HepG2 (cell line): ENCODE measurements around the gene BBC3. TPM values are rescaled to one million over a fixed set of nuclear protein-coding genes. Genes with fewer than 3 reads are reported as not detected.

Experiments used
- BCL6 ChIP-seq: IDR thresholded peaks from 2 replicates; pipeline ENCODE4 v1.6.1; 2016; ENCODE audit warnings: missing genetic modification reagents, missing compliant biosample characterization
- ELF1 ChIP-seq: sonication (generic); formaldehyde crosslinking; IDR thresholded peaks from 2 replicates; pipeline ENCODE4 v1.4.0; 2020; ENCODE audit warnings: missing genetic modification reagents
- FOSL2 ChIP-seq: sonication (generic); formaldehyde crosslinking; IDR thresholded peaks from 2 replicates; pipeline ENCODE4 v1.4.0; 2020; ENCODE audit warnings: missing genetic modification reagents
- GABPA ChIP-seq, 2 experiments: IDR thresholded peaks; 2 replicates each; pipeline ENCODE4 v1.6.1; 2011 to 2016; ENCODE audit warnings: low read depth in 2 of 2, low read length in 1 of 2, missing biosample characterization in 1 of 2, missing genetic modification characterization in 1 of 2
- PHF8 ChIP-seq: sonication (generic); formaldehyde crosslinking; IDR thresholded peaks from 2 replicates; pipeline ENCODE4 v1.5.0; 2020; ENCODE audit warnings: missing genetic modification reagents
- RAD21 ChIP-seq: fragments of 450-650 bp; formaldehyde crosslinking; IDR thresholded peaks from 2 replicates; pipeline ENCODE4 v1.5.0; 2020; ENCODE audit warnings: mild to moderate bottlenecking
- THAP11 ChIP-seq: IDR thresholded peaks from 2 replicates; pipeline ENCODE4 v1.6.1; 2016; ENCODE audit warnings: missing biosample characterization, missing genetic modification reagents
- ZNF224 ChIP-seq: sonication (generic); formaldehyde crosslinking; IDR thresholded peaks from 2 replicates; pipeline ENCODE4 v1.5.0; 2020; ENCODE audit warnings: mild to moderate bottlenecking, missing genetic modification reagents
- ZNF367 ChIP-seq: sonication (generic); formaldehyde crosslinking; IDR thresholded peaks from 2 replicates; pipeline ENCODE4 v1.4.0; 2020; ENCODE audit warnings: missing genetic modification reagents, borderline replicate concordance
- ZNF549 ChIP-seq: sonication (generic); formaldehyde crosslinking; IDR thresholded peaks from 2 replicates; pipeline ENCODE4 v1.5.0; 2020; ENCODE audit warnings: missing genetic modification reagents
- ZNF652 ChIP-seq: IDR thresholded peaks from 2 replicates; pipeline ENCODE4 v1.6.1; 2016; ENCODE audit warnings: low read depth, borderline replicate concordance
- ZNF775 ChIP-seq: sonication (generic); formaldehyde crosslinking; IDR thresholded peaks from 2 replicates; pipeline ENCODE4 v1.4.0; 2020; ENCODE audit warnings: missing genetic modification reagents, mild to moderate bottlenecking, moderate library complexity, borderline replicate concordance
- ZSCAN30 ChIP-seq: sonication (generic); formaldehyde crosslinking; IDR thresholded peaks from 2 replicates; pipeline ENCODE4 v1.5.0; 2020; ENCODE audit warnings: mild to moderate bottlenecking, missing genetic modification reagents
- polyA plus RNA-seq, 8 experiments: library from polyadenylated mRNA; depleted of rRNA in 3 of 8; stranded (reverse) in 7 of 8; unstranded in 1 of 8; fragments of >200 nt; fragmentation: Illumina TruSeq in 4 of 8; extraction: Trizol in 4 of 8; gene quantifications; 2 replicates each; pipeline versions ENCODE4 v1.2.1 to v1.2.3, GENCODE V29; 2011 to 2016; ENCODE audit warnings: low read depth in 4 of 8, missing spikeins in 1 of 8, mixed read lengths in 1 of 8; ENCODE audit not compliant: insufficient read depth in 1 of 8
- total RNA-seq, 5 experiments: library from RNA; depleted of rRNA; stranded (reverse); fragments of >200 nt; fragmentation: Illumina TruSeq; extraction: Trizol; gene quantifications; 2 replicates each; pipeline ENCODE4 v1.2.3, GENCODE V29; 2016; ENCODE audit warnings: low read depth in 1 of 5
- TF ChIP-seq, protein P1 (sequence below): sonication (generic); formaldehyde crosslinking; IDR thresholded peaks from 2 replicates; pipeline ENCODE4 v1.5.0; 2020; ENCODE audit warnings: mild to moderate bottlenecking, missing genetic modification reagents, moderate library complexity
- TF ChIP-seq, protein P2 (sequence below): sonication (generic); formaldehyde crosslinking; IDR thresholded peaks from 2 replicates; pipeline ENCODE4 v1.5.1; 2020; ENCODE audit warnings: missing genetic modification reagents, mild to moderate bottlenecking, borderline replicate concordance
- TF ChIP-seq, protein P3 (sequence below): IDR thresholded peaks from 2 replicates; pipeline ENCODE4 v1.4.0; 2020; ENCODE audit warnings: mild to moderate bottlenecking, missing genetic modification reagents
- TF ChIP-seq, protein P4 (sequence below): IDR thresholded peaks from 2 replicates; pipeline ENCODE4 v1.6.1; 2012; ENCODE audit warnings: low read depth, low read length, improper control_type of control experiment
- TF ChIP-seq, protein P5 (sequence below): sonication (generic); formaldehyde crosslinking; IDR thresholded peaks from 2 replicates; pipeline ENCODE4 v1.8.0; 2022; ENCODE audit warnings: mild to moderate bottlenecking, missing genetic modification reagents, borderline replicate concordance

The BBC3 gene
- total and polyA plus RNA-seq, 2 of the 13 experiments (the other 11 are each of a cell fraction or from before 2014, with no cell fraction given): 6.1 to 8.8 TPM

DNA sequence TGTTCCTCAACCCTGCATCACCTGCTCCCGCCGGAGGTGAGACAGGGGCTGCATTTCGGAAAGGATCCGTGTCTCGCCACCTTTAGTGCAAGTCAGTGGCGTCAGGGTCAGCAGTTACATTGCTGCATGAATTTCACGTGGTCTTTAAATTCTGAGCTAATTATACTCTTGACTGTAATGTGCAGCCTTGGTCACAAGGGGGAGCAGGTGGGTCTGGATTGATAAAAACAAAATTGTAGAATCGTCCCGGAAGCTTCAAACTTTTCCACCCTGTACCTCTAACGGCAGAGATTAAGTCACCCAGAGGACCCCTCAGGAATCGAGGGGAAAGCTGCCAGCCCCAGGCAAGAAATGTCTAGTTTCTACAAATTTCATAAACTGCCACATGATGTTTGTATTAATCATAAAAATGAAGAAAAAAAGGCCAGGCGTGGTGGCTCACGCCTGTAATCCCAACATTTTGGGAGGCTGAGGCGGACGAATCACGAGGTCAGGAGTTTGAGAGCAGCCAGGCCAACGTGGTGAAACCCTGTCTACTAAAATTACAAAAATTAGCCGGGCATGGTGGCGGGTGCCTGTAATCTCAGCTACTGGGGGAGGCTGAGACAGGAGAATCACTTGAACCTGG lies 20.2 kb downstream of the BBC3 start (continued):
- TF ChIP-seq, protein P1, sequence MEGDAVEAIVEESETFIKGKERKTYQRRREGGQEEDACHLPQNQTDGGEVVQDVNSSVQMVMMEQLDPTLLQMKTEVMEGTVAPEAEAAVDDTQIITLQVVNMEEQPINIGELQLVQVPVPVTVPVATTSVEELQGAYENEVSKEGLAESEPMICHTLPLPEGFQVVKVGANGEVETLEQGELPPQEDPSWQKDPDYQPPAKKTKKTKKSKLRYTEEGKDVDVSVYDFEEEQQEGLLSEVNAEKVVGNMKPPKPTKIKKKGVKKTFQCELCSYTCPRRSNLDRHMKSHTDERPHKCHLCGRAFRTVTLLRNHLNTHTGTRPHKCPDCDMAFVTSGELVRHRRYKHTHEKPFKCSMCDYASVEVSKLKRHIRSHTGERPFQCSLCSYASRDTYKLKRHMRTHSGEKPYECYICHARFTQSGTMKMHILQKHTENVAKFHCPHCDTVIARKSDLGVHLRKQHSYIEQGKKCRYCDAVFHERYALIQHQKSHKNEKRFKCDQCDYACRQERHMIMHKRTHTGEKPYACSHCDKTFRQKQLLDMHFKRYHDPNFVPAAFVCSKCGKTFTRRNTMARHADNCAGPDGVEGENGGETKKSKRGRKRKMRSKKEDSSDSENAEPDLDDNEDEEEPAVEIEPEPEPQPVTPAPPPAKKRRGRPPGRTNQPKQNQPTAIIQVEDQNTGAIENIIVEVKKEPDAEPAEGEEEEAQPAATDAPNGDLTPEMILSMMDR: peak; percentile 80
- TF ChIP-seq, protein P2, sequence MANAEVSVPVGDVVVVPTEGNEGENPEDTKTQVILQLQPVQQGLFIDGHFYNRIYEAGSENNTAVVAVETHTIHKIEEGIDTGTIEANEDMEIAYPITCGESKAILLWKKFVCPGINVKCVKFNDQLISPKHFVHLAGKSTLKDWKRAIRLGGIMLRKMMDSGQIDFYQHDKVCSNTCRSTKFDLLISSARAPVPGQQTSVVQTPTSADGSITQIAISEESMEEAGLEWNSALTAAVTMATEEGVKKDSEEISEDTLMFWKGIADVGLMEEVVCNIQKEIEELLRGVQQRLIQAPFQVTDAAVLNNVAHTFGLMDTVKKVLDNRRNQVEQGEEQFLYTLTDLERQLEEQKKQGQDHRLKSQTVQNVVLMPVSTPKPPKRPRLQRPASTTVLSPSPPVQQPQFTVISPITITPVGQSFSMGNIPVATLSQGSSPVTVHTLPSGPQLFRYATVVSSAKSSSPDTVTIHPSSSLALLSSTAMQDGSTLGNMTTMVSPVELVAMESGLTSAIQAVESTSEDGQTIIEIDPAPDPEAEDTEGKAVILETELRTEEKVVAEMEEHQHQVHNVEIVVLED (CRISPR knock-in tag): no peak
- TF ChIP-seq ZNF775 (CRISPR knock-in tag) (no peak), ELF1 (CRISPR knock-in tag) (peak; percentile 35; the same call in 1 of the 2 replicates), BCL6 (CRISPR knock-in tag) (no peak), FOSL2 (CRISPR knock-in tag) (0 out of 2 replicates have a peak, but pooled peaks have one; percentile 4), ZNF367 (CRISPR knock-in tag) (no peak), THAP11 (CRISPR knock-in tag) (peak; percentile 58), GABPA (IDR thresholded peaks at IDR 0.05; ENCODE audit: low read depth, low read length) (no peak), GABPA (CRISPR knock-in tag; IDR thresholded peaks at IDR 0.05; ENCODE audit: low read depth) (peak; percentile 18; the same call in 1 of the 2 replicates), ZNF549 (CRISPR knock-in tag) (no peak), RAD21 (peak; percentile 68), ZSCAN30 (CRISPR knock-in tag) (no peak), ZNF652 (CRISPR knock-in tag) (no peak), ZNF224 (CRISPR knock-in tag) (no peak), PHF8 (CRISPR knock-in tag) (peak; percentile 22; the same call in 1 of the 2 replicates)
- TF ChIP-seq, protein P3, sequence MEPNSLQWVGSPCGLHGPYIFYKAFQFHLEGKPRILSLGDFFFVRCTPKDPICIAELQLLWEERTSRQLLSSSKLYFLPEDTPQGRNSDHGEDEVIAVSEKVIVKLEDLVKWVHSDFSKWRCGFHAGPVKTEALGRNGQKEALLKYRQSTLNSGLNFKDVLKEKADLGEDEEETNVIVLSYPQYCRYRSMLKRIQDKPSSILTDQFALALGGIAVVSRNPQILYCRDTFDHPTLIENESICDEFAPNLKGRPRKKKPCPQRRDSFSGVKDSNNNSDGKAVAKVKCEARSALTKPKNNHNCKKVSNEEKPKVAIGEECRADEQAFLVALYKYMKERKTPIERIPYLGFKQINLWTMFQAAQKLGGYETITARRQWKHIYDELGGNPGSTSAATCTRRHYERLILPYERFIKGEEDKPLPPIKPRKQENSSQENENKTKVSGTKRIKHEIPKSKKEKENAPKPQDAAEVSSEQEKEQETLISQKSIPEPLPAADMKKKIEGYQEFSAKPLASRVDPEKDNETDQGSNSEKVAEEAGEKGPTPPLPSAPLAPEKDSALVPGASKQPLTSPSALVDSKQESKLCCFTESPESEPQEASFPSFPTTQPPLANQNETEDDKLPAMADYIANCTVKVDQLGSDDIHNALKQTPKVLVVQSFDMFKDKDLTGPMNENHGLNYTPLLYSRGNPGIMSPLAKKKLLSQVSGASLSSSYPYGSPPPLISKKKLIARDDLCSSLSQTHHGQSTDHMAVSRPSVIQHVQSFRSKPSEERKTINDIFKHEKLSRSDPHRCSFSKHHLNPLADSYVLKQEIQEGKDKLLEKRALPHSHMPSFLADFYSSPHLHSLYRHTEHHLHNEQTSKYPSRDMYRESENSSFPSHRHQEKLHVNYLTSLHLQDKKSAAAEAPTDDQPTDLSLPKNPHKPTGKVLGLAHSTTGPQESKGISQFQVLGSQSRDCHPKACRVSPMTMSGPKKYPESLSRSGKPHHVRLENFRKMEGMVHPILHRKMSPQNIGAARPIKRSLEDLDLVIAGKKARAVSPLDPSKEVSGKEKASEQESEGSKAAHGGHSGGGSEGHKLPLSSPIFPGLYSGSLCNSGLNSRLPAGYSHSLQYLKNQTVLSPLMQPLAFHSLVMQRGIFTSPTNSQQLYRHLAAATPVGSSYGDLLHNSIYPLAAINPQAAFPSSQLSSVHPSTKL (CRISPR knock-in tag): peak; percentile 32; the same call in 1 of the 2 replicates
- TF ChIP-seq, protein P4, sequence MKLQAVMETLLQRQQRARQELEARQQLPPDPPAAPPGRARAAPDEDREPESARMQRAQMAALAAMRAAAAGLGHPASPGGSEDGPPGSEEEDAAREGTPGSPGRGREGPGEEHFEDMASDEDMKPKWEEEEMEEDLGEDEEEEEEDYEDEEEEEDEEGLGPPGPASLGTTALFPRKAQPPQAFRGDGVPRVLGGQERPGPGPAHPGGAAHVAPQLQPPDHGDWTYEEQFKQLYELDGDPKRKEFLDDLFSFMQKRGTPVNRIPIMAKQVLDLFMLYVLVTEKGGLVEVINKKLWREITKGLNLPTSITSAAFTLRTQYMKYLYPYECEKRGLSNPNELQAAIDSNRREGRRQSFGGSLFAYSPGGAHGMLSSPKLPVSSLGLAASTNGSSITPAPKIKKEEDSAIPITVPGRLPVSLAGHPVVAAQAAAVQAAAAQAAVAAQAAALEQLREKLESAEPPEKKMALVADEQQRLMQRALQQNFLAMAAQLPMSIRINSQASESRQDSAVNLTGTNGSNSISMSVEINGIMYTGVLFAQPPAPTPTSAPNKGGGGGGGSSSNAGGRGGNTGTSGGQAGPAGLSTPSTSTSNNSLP: peak; percentile 83
- TF ChIP-seq, protein P5, sequence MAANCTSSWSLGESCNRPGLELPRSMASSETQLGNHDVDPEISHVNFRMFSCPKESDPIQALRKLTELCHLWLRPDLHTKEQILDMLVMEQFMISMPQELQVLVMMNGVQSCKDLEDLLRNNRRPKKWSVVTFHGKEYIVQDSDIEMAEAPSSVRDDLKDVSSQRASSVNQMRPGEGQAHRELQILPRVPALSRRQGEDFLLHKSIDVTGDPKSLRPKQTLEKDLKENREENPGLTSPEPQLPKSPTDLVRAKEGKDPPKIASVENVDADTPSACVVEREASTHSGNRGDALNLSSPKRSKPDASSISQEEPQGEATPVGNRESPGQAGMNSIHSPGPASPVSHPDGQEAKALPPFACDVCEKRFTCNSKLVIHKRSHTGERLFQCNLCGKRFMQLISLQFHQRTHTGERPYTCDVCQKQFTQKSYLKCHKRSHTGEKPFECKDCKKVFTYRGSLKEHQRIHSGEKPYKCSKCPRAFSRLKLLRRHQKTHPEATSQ (CRISPR knock-in tag): no peak
